Activated CD8-positive, alpha-beta T cell treated with anti-CD3 and anti-CD28 coated beads, Interleukin-2, amount 10 ng/mL, durations not matched to agents 7 days and 5 days (primary cell): ENCODE data around the gene HSPBP1. TPM values are rescaled to one million over a fixed set of nuclear protein-coding genes. Genes with fewer than 3 reads are reported as not detected.
A peak's percentile ranks its signal among the peaks of the same experiment; 100 is the strongest.

ENCODE experiments used
- ATAC-seq: fragments of 150-1000 bp; cut with Tn5 transposase; one replicate; pipeline ENCODE4 v1.10.0; 2021; ENCODE audit warnings: moderate library complexity
- CTCF ChIA-PET: fragments of 350-600 bp; sonication (Branson Sonifier 250); formaldehyde crosslinking; loops from one replicate; lab custom pipeline; 2021; ENCODE audit warnings: antibody characterized with exemption; lab: Charles Lee
- POLR2A ChIA-PET: fragments of 350-600 bp; sonication (Branson Sonifier 250); formaldehyde crosslinking; loops from one replicate; lab custom pipeline; 2021; ENCODE audit warnings: antibody characterized with exemption; lab: Charles Lee
- DNase-seq: peaks from one replicate; pipeline ENCODE4 v3.0.0-alpha.2; 2020
- H3K27ac Mint-ChIP-seq: one replicate; pipeline ENCODE4 v1.8.0; 2021; ENCODE audit warnings: mild to moderate bottlenecking, mixed read lengths
- H3K27me3 Mint-ChIP-seq: one replicate; pipeline ENCODE4 v1.8.0; 2021; ENCODE audit warnings: low read depth, mixed read lengths
- H3K36me3 Mint-ChIP-seq: one replicate; pipeline ENCODE4 v1.8.0; 2021; ENCODE audit warnings: low read depth, mixed read lengths
- H3K4me1 Mint-ChIP-seq: one replicate; pipeline ENCODE4 v1.8.0; 2021; ENCODE audit warnings: low read depth, mixed read lengths
- H3K4me3 Mint-ChIP-seq: one replicate; pipeline ENCODE4 v1.8.0; 2021; ENCODE audit warnings: mild to moderate bottlenecking, mixed read lengths
- H3K9me3 Mint-ChIP-seq: one replicate; pipeline ENCODE4 v1.8.0; 2022; ENCODE audit warnings: mixed read lengths; ENCODE audit not compliant: insufficient read depth
- total RNA-seq, 2 experiments: library from RNA; stranded (reverse); gene quantifications; one replicate each; pipeline ENCODE4 v1.2.3, GENCODE V29; 2021

The HSPBP1 gene
- total RNA-seq, 2 experiments from 2014 or later = 31.1 to 32.7 TPM

GRCh38 chr19:55314396-55314795, 34.5 kb upstream of the HSPBP1 start:
- Mint-ChIP-seq H3K4me1 (peaks cover 3% of the 10 kb centered on the region), H3K4me3 (no peak overlapping the region), H3K9me3 (no peaks in the 10 kb centered on the region), H3K27ac (no peak overlapping the region), H3K27me3 (no peaks in the 10 kb centered on the region), H3K36me3 (no peaks in the 10 kb centered on the region)
- ATAC-seq (no peak), DNase-seq (no peak)
- ChIA-PET POLR2A (interaction anchor here (1.1 kb wide), 1 partner anchor 8 kb away, joined by 3 read pairs; no protein-coding TSS in a partner anchor), CTCF (interaction anchor here (0.7 kb wide), 1 partner anchor 13 kb away, joined by 3 read pairs; no protein-coding TSS in a partner anchor)

DNA sequence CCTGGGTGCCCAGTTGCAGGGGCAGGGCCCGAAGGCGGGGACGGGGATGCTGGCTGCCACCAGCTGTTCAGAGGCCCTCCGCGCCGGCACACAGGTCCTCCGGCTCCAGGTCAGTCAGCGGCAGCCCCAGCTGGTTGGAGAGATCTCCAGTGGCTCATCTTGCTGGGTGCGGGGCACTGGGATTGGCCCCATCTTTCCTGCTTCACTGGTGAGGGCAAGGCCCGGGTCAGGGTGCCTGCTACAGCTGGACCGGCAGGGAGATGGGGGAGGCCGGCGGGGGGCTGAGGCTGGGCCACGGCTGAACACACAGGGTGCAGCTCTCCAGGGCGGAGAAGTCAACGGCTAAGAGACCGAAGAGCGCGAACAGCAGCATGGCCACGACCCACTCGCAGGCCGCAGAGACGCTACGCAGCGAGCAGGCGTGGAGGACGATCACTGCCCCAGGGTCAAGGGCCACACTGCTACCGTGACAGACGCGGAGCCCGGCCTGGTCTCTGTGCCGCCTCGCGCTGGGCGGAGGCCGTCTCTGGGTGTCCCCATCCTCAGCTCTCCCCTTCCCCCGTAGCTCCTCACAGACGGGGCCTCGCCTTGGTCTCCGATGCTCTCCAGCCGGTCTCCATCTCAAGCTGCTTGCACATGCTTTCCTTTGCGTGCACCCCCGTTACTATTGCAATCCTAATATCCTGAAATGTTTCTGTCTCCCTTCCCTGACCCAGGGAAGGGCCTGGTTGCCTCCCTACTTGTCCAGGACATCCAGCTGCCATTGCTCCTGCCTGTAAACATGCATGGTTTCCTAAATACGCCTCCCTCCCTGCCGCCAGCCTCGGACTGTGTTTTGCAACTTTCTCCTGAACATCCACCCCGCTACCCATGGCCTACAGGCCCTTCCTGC, 33.0 kb upstream of the HSPBP1 start:
- Mint-ChIP-seq H3K27me3 (no peaks in the 10 kb centered on the region), H3K4me1 (peaks cover 3% of the 10 kb centered on the region), H3K9me3 (no peaks in the 10 kb centered on the region), H3K36me3 (no peaks in the 10 kb centered on the region), H3K27ac (no peak overlapping the region), H3K4me3 (no peak overlapping the region)
- ATAC-seq = no peak
- POLR2A ChIA-PET = interaction anchor here (1.1 to 1.2 kb wide), 2 partner anchors 10 to 24 kb away, joined by 3 read pairs; no protein-coding TSS in a partner anchor
- CTCF ChIA-PET = interaction anchor here (0.9 to 1.0 kb wide), 2 partner anchors 11 to 12 kb away, joined by 4 read pairs; no protein-coding TSS in a partner anchor
- no peak for DNase-seq

DNA sequence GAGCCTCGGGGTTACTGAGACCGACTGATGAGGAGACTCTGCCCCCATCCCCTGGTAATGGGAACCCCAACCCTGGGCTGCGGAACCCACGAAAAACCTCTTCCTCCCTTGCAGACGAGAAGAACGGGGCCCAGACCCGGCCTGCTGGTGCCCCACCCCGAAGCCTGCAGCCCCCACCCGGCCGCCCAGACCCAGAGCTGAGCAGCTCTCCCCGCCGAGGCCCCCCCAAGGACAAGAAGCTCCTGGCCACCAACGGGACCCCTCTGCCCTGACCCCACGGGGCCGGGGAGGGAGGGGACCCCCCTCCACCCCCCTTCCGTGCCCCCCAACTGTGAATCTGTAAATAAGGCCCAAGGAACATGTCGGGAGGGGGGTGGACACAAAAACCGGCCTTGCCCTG, 31.9 kb upstream of the HSPBP1 start:
- POLR2A ChIA-PET = interaction anchor here (1.2 kb wide), 1 partner anchor 95 kb away, joined by 3 read pairs; no protein-coding TSS in a partner anchor
- Mint-ChIP-seq H3K36me3 (no peaks in the 10 kb centered on the region), H3K27me3 (no peaks in the 10 kb centered on the region), H3K27ac (no peak overlapping the region), H3K4me3 (no peak overlapping the region), H3K4me1 (peaks cover 3% of the 10 kb centered on the region), H3K9me3 (no peaks in the 10 kb centered on the region)
- ATAC-seq (no peak), DNase-seq (no peak)
- CTCF ChIA-PET = interaction anchor here (0.9 kb wide), 1 partner anchor 11 kb away, joined by 4 read pairs; no protein-coding TSS in a partner anchor

- Mint-ChIP-seq H3K27ac (no peak overlapping the region), H3K36me3 (no peaks in the 10 kb centered on the region), H3K4me3 (no peak overlapping the region), H3K27me3 (no peaks in the 10 kb centered on the region), H3K9me3 (no peaks in the 10 kb centered on the region), H3K4me1 (peaks cover 3% of the 10 kb centered on the region)
- ChIA-PET POLR2A (interaction anchor here (1.2 kb wide), 1 partner anchor 96 kb away, joined by 3 read pairs; no protein-coding TSS in a partner anchor), CTCF (interaction anchor here (0.8 kb wide), 1 partner anchor 19 kb away, joined by 3 read pairs; no protein-coding TSS in a partner anchor)
- DNase-seq = no peak
- ATAC-seq = no peak
Observed at GRCh38 chr19:55311397-55311796, 31.5 kb upstream of the HSPBP1 start.

- peaks cover 3% of the 10 kb centered on the region for H3K36me3 Mint-ChIP-seq
- POLR2A ChIA-PET = no interaction called here
- no peaks in the 10 kb centered on the region for H3K9me3 Mint-ChIP-seq
- peaks cover 8% of the 10 kb centered on the region for H3K4me1 Mint-ChIP-seq
- DNase-seq (no peak), ATAC-seq (no peak)
- CTCF ChIA-PET = interaction anchor here (0.8 kb wide), 1 partner anchor 18 kb away, joined by 3 read pairs; no protein-coding TSS in a partner anchor
- H3K4me3 Mint-ChIP-seq = no peak overlapping the region
- no peaks in the 10 kb centered on the region for H3K27me3 Mint-ChIP-seq
- H3K27ac Mint-ChIP-seq = no peak overlapping the region
Observed at GRCh38 chr19:55310498-55310897, 30.6 kb upstream of the HSPBP1 start.

- no peak overlapping the region for H3K4me3 Mint-ChIP-seq
- peaks cover 6% of the 10 kb centered on the region for H3K36me3 Mint-ChIP-seq
- ChIA-PET POLR2A (no interaction called here), CTCF (no interaction called here)
- H3K4me1 Mint-ChIP-seq = peaks cover 8% of the 10 kb centered on the region
- DNase-seq = no peak
- no peaks in the 10 kb centered on the region for H3K27me3 Mint-ChIP-seq
- ATAC-seq = no peak
- H3K9me3 Mint-ChIP-seq = no peaks in the 10 kb centered on the region
- no peak overlapping the region for H3K27ac Mint-ChIP-seq
Observed at GRCh38 chr19:55309448-55309847, 29.5 kb upstream of the HSPBP1 start.

GRCh38 chr19:55308281-55308680, 28.4 kb upstream of the HSPBP1 start:
- no peak overlapping the region for H3K27ac Mint-ChIP-seq
- H3K4me1 Mint-ChIP-seq = peaks cover 8% of the 10 kb centered on the region
- ATAC-seq (no peak), DNase-seq (no peak)
- H3K27me3 Mint-ChIP-seq = no peaks in the 10 kb centered on the region
- no peak overlapping the region for H3K4me3 Mint-ChIP-seq
- POLR2A ChIA-PET = interaction anchor here (0.6 kb wide), 1 partner anchor 248 kb away, joined by 4 read pairs; no protein-coding TSS in a partner anchor
- CTCF ChIA-PET = interaction anchor here (1.1 kb wide), 1 partner anchor 16 kb away, joined by 3 read pairs; no protein-coding TSS in a partner anchor
- no peaks in the 10 kb centered on the region for H3K9me3 Mint-ChIP-seq
- peaks cover 9% of the 10 kb centered on the region for H3K36me3 Mint-ChIP-seq

GRCh38 chr19:55306712-55307111, 26.8 kb upstream of the HSPBP1 start:
- CTCF ChIA-PET = interaction anchor here (1.2 to 1.5 kb wide), 2 partner anchors 14 to 33 kb away, joined by 4 to 6 read pairs; partner anchors contain the start of gene KMT5C

GRCh38 chr19:55305983-55306562, 26.2 kb upstream of the HSPBP1 start:
- Mint-ChIP-seq H3K27me3 (no peaks in the 10 kb centered on the region), H3K9me3 (no peaks in the 10 kb centered on the region), H3K27ac (peak overlapping the region; percentile 55), H3K36me3 (peaks cover 12% of the 10 kb centered on the region), H3K4me1 (peaks cover 18% of the 10 kb centered on the region), H3K4me3 (no peak overlapping the region)
- ATAC-seq (no peak), DNase-seq (no peak)
- ChIA-PET POLR2A (no interaction called here), CTCF (interaction anchor here (1.0 to 1.5 kb wide), 3 partner anchors 14 to 78 kb away, joined by 3 to 6 read pairs (median 4); partner anchors contain the start of genes KMT5C and TMEM238)

More at GRCh38 chr19:55306712-55307111, 26.8 kb upstream of the HSPBP1 start:
- Mint-ChIP-seq H3K4me1 (peaks cover 12% of the 10 kb centered on the region), H3K27ac (no peak overlapping the region), H3K4me3 (no peak overlapping the region), H3K9me3 (no peaks in the 10 kb centered on the region), H3K36me3 (peaks cover 12% of the 10 kb centered on the region), H3K27me3 (no peaks in the 10 kb centered on the region)
- POLR2A ChIA-PET = no interaction called here
- DNase-seq (no peak), ATAC-seq (no peak)

GRCh38 chr19:55305491-55305890, 25.6 kb upstream of the HSPBP1 start:
- DNase-seq (peak; percentile 65), ATAC-seq (peak; percentile 35)
- Mint-ChIP-seq H3K4me1 (peaks cover 18% of the 10 kb centered on the region), H3K4me3 (no peak overlapping the region), H3K9me3 (no peaks in the 10 kb centered on the region), H3K27ac (no peak overlapping the region), H3K36me3 (peaks cover 12% of the 10 kb centered on the region), H3K27me3 (no peaks in the 10 kb centered on the region)
- ChIA-PET POLR2A (interaction anchor here (0.7 kb wide), 1 partner anchor 34 kb away, joined by 3 read pairs; the partner anchor contains the start of gene KMT5C), CTCF (interaction anchor here (1.0 to 1.5 kb wide), 3 partner anchors 13 to 78 kb away, joined by 3 to 6 read pairs (median 4); partner anchors contain the start of genes KMT5C and TMEM238)

DNA sequence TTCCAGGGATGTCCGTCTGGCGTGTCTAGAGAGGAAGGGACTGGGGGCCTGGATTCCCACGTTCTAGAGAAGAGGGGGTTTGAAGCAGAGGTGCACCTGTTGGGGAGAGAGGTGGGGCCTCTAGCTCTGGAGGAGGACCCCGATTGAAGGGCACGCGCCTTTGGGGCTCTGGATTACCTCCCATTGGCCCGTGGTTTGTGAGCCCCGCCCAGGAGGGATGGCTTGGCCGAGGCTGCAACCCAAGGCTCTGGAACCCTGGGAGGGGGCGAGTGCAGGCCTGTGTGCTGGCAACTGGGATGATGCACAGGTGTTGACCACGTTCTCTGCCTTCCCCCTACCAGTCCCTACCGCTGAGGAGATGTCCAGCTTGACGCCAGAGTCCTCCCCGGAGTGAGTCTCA, 25.1 kb upstream of the HSPBP1 start:
- DNase-seq (no peak), ATAC-seq (no peak)
- H3K27me3 Mint-ChIP-seq = peaks cover under 1% of the 10 kb centered on the region
- no peak overlapping the region for H3K4me3 Mint-ChIP-seq
- H3K27ac Mint-ChIP-seq = no peak overlapping the region
- H3K4me1 Mint-ChIP-seq = peaks cover 18% of the 10 kb centered on the region
- H3K36me3 Mint-ChIP-seq = peaks cover 12% of the 10 kb centered on the region
- POLR2A ChIA-PET = interaction anchor here (0.7 kb wide), 1 partner anchor 35 kb away, joined by 3 read pairs; the partner anchor contains the start of gene KMT5C
- no peaks in the 10 kb centered on the region for H3K9me3 Mint-ChIP-seq
- CTCF ChIA-PET = interaction anchor here (1.0 kb wide), 1 partner anchor 79 kb away, joined by 3 read pairs; the partner anchor contains the start of gene TMEM238
